Progenitor cell of endocrine pancreas (in vitro differentiated cells): Measurements from ENCODE around the gene RGS1. TPM values are rescaled to one million over a fixed set of nuclear protein-coding genes. Genes with fewer than 3 reads are reported as not detected.

Experiments
- DNase-seq: peaks from one replicate; pipeline ENCODE4 v3.0.0; 2021; ENCODE audit warnings: low spot score; ENCODE audit not compliant: unreplicated experiment
- H3K27ac Mint-ChIP-seq: 2 replicates; pipeline ENCODE4 v1.8.0; 2021; ENCODE audit warnings: mild to moderate bottlenecking, moderate library complexity, mixed read lengths
- H3K27me3 Mint-ChIP-seq: 2 replicates; pipeline ENCODE4 v1.8.0; 2021; ENCODE audit warnings: mixed read lengths
- H3K36me3 Mint-ChIP-seq: 2 replicates; pipeline ENCODE4 v1.8.0; 2022; ENCODE audit warnings: mixed read lengths; ENCODE audit not compliant: insufficient read depth
- H3K4me1 Mint-ChIP-seq: 2 replicates; pipeline ENCODE4 v1.8.0; 2021; ENCODE audit warnings: low read depth, mixed read lengths
- H3K4me3 Mint-ChIP-seq: 2 replicates; pipeline ENCODE4 v1.8.0; 2021; ENCODE audit warnings: low read depth, mild to moderate bottlenecking, moderate library complexity, mixed read lengths
- H3K9me3 Mint-ChIP-seq: 2 replicates; pipeline ENCODE4 v1.8.0; 2021; ENCODE audit warnings: low read depth, mixed read lengths
- CTCF ChIP-seq: fragments of 200-600 bp; sonication (generic); IDR thresholded peaks from one replicate; pipeline ENCODE4 v1.5.0; 2021; ENCODE audit warnings: antibody characterized with exemption, mild to moderate bottlenecking; ENCODE audit not compliant: unreplicated experiment
- long read RNA-seq: library from polyadenylated mRNA; unstranded; transcript quantifications from one replicate; pipeline ENCODE4 v2.0.0, GENCODE V29; 2020
- total RNA-seq: library from RNA; stranded (reverse); gene quantifications from 2 replicates; pipeline ENCODE4 v1.2.1, GENCODE V29; 2021

Gene RGS1, protein sequence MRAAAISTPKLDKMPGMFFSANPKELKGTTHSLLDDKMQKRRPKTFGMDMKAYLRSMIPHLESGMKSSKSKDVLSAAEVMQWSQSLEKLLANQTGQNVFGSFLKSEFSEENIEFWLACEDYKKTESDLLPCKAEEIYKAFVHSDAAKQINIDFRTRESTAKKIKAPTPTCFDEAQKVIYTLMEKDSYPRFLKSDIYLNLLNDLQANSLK
- 0.26 and 0.42 TPM in 2 replicates for total RNA-seq
- long read RNA-seq, partial matches to known transcripts, result 0 of 1 reads
- long read RNA-seq, other reads (novel, unspliced or antisense), result 1 of 1 reads

GRCh38 chr1:192575499-192576189 lies at the start of gene RGS1:
RGS1 (plus strand) TSS chr1:192575773; CDS start chr1:192575793, 20 bp downstream.
- Mint-ChIP-seq H3K4me1 (peaks cover 15% of the 10 kb centered on the region), H3K36me3 (peaks cover 2% of the 10 kb centered on the region), H3K27ac (no peak within 1 kb of the TSS), H3K4me3 (no peak within 1 kb of the TSS), H3K27me3 (no peaks in the 10 kb centered on the region), H3K9me3 (peaks cover 8% of the 10 kb centered on the region)
- no peak for DNase-seq
- no peak for TF ChIP-seq CTCF

GRCh38 chr1:192527111-192527795 lies 48.3 kb upstream of the RGS1 start:
- Mint-ChIP-seq H3K36me3 (peaks cover 2% of the 10 kb centered on the region), H3K27ac (no peak overlapping the region), H3K4me3 (no peak overlapping the region), H3K9me3 (peaks cover 6% of the 10 kb centered on the region), H3K27me3 (no peaks in the 10 kb centered on the region), H3K4me1 (peaks cover 3% of the 10 kb centered on the region)
- no peak for TF ChIP-seq CTCF
- no peak for DNase-seq

GRCh38 chr1:192527950-192528349 lies 47.6 kb upstream of the RGS1 start:
- Mint-ChIP-seq H3K4me3 (no peak overlapping the region), H3K27me3 (no peaks in the 10 kb centered on the region), H3K4me1 (peaks cover 3% of the 10 kb centered on the region), H3K27ac (no peak overlapping the region), H3K9me3 (peaks cover 6% of the 10 kb centered on the region), H3K36me3 (peaks cover 2% of the 10 kb centered on the region)
- TF ChIP-seq CTCF, result no peak
- DNase-seq, result no peak

- TF ChIP-seq CTCF, result no peak
- Mint-ChIP-seq H3K9me3 (peaks cover 9% of the 10 kb centered on the region), H3K4me1 (peaks cover 12% of the 10 kb centered on the region), H3K36me3 (peaks cover 2% of the 10 kb centered on the region), H3K27me3 (no peaks in the 10 kb centered on the region), H3K4me3 (no peak overlapping the region), H3K27ac (no peak overlapping the region)
- no peak for DNase-seq
Measured at GRCh38 chr1:192529031-192529755, 46.4 kb upstream of the RGS1 start.

GRCh38 chr1:192529811-192530210 lies 45.8 kb upstream of the RGS1 start:
- Mint-ChIP-seq H3K36me3 (peaks cover 2% of the 10 kb centered on the region), H3K27ac (no peak overlapping the region), H3K4me3 (no peak overlapping the region), H3K9me3 (peaks cover 9% of the 10 kb centered on the region), H3K4me1 (peaks cover 18% of the 10 kb centered on the region), H3K27me3 (no peaks in the 10 kb centered on the region)
- DNase-seq, result no peak
- no peak for TF ChIP-seq CTCF
